Measurements from ENCODE around the gene RPAP3. TPM values are rescaled to one million over a fixed set of nuclear protein-coding genes. Genes with fewer than 3 reads are reported as not detected.

RPAP3 gene, protein sequence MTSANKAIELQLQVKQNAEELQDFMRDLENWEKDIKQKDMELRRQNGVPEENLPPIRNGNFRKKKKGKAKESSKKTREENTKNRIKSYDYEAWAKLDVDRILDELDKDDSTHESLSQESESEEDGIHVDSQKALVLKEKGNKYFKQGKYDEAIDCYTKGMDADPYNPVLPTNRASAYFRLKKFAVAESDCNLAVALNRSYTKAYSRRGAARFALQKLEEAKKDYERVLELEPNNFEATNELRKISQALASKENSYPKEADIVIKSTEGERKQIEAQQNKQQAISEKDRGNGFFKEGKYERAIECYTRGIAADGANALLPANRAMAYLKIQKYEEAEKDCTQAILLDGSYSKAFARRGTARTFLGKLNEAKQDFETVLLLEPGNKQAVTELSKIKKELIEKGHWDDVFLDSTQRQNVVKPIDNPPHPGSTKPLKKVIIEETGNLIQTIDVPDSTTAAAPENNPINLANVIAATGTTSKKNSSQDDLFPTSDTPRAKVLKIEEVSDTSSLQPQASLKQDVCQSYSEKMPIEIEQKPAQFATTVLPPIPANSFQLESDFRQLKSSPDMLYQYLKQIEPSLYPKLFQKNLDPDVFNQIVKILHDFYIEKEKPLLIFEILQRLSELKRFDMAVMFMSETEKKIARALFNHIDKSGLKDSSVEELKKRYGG
- total RNA-seq (2012; rRNA removed) (10.6 and 20.0 TPM in 2 replicates), polyA plus RNA-seq (2012; rRNA removed) (10.3 and 13.4 TPM in 2 replicates), Bru-seq, nascent RNA (percentile 71 among the genes with signal in this experiment), BruChase-seq, experiment 1, labeled RNA remaining after a 6-hour chase (percentile 63 among the genes with signal in this experiment), BruChase-seq, experiment 2, labeled RNA remaining after a 2-hour chase (percentile 73 among the genes with signal in this experiment)
- polyA plus RNA-seq (2012; cell fraction: cytosol; rRNA removed): 0.77 and 1.2 TPM in 2 replicates
- polyA plus RNA-seq (2012; cell fraction: nucleus; rRNA removed; ENCODE audit: low replicate concordance): 0.29 and 5.5 TPM in 2 replicates
- long read RNA-seq, full-length matches to known transcripts: 26 of 32 reads
- long read RNA-seq, partial matches to known transcripts: 3 of 32 reads
- long read RNA-seq, other reads (novel, unspliced or antisense): 3 of 32 reads

DNA sequence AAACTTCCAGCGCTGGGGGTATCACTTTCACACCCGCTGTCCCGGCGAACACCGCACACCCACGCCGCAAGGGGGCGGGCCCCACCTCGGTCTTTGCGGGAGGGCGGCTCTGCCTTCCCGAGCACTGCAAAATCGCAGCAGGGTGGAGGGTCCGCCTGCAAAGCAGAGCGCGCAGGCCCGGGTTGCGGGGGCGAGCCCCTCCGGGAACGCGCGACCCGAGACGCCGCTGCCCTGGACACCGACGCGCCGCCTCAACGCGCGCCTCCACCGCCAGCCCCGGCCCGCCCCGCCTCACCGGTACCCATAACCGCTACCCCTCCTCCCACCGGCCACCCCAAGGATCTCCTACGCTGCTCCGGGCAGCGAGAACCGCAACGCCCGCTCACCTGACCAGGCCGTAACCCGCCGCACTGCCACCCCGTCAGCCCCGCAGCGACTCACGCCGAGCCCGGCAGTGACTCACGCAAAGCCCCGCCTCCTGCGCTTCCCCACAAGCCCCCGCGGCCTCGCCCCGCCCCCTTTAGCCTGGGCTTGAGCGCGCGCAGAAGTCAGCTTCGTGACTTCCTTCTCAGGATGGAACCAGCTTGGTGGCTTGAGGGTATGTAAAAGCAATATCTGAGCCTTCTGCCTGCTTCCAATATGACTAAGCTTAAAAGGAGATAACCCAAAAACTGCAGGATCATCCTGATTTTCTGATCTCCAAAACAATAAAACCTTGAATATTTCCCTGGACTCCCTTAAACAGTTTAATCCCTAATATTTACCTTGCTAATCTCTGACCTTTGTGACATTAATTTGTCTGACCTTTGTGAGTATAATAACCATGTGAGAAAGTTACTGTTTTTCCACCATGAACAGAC lies at the start of gene RPAP3:
RPAP3 (minus strand) TSS at position 465 of the 860 bp plus-strand sequence. CDS start 3,190 bp downstream, outside the sequence.
- 3% methylated on average over 27 of the region's 66 CpGs; no CpG with 5 or more reads in 1 of the 2 experiments for WGBS, 2 experiments (ENCODE audit: extremely low coverage in 2 of 2, insufficient read length in 1 of 2)
- Histone ChIP-seq H3K9me1 (ENCODE audit: insufficient read depth, low read length) (peaks cover 9% of the 10 kb centered on the region; the same call in 1 of the 2 replicates), H3K23ac (ENCODE audit: low read depth, low read length) (peak within 1 kb of the TSS; percentile 97), H4K5ac (ENCODE audit: low read depth, low read length) (peak within 1 kb of the TSS; percentile 85; the same call in 1 of the 2 replicates), H3K27me3 (ENCODE audit: control insufficient read depth, insufficient read depth, low read length) (no peaks in the 10 kb centered on the region), H3K14ac (replicated peaks; ENCODE audit: low read depth, low read length) (peak within 1 kb of the TSS; percentile 91), H3K79me1 (ENCODE audit: low read depth in 1 of 2, low read length in 2 of 2) (peaks cover 16 to 39% of the 10 kb centered on the region in 2 experiments), H3K56ac (ENCODE audit: extremely low read depth, insufficient read depth, low read length) (peak within 1 kb of the TSS; percentile 85), H3K4me1 (ENCODE audit: control insufficient read depth, insufficient read depth, low read length) (no peaks in the 10 kb centered on the region; the same call in 1 of the 2 replicates), H4K8ac (ENCODE audit: low read depth in 2 of 2, low read length in 2 of 2) (peak within 1 kb of the TSS; percentile 56 to 81), H3K9me3 (ENCODE audit: control insufficient read depth, insufficient read depth, low read length) (no peaks in the 10 kb centered on the region), H2BK20ac (ENCODE audit: low read depth, low read length) (no peak within 1 kb of the TSS), H3K4ac (ENCODE audit: low read depth, low read length) (peak within 1 kb of the TSS; percentile 75), H2AK5ac (ENCODE audit: low read depth, low read length) (0 out of 2 replicates have a peak within 1 kb of the TSS, but pooled peaks have one; percentile 31), H3K4me2 (ENCODE audit: low read depth, low read length) (peak within 1 kb of the TSS; percentile 98), H2BK5ac (ENCODE audit: low read depth, low read length, poor library complexity, severe bottlenecking) (peak within 1 kb of the TSS; percentile 84), H3K18ac (ENCODE audit: low read depth, low read length) (peak within 1 kb of the TSS; percentile 64; the same call in 1 of the 2 replicates), H4K20me1 (ENCODE audit: insufficient read depth, low read length) (peaks cover 4% of the 10 kb centered on the region; the same call in 1 of the 2 replicates), H3K4me3 (ENCODE audit: insufficient read depth, low read depth, low read length) (peak within 1 kb of the TSS; percentile 74), H2AK9ac (replicated peaks; ENCODE audit: low read depth, low read length, poor library complexity) (peak within 1 kb of the TSS; percentile 33), H3K36me3 (ENCODE audit: control insufficient read depth, insufficient read depth, low read length) (no peaks in the 10 kb centered on the region), H3K9ac (ENCODE audit: low read depth, low read length) (peak within 1 kb of the TSS; percentile 64), H2BK120ac (ENCODE audit: low read depth, low read length) (no peak within 1 kb of the TSS), H2BK15ac (ENCODE audit: low read depth, low read length) (no peak within 1 kb of the TSS), H2AFZ (replicated peaks; ENCODE audit: low read length, poor library complexity) (peak within 1 kb of the TSS; percentile 95), H3K27ac (ENCODE audit: insufficient read depth, low read length) (peak within 1 kb of the TSS; percentile 71), H4K91ac (ENCODE audit: insufficient read depth, low read depth, low read length) (no peak within 1 kb of the TSS)
- BruUV-seq (replicated peaks): no TSS peak
- dilution Hi-C loops (cut with HindIII; ENCODE audit: low sequenced_read_pairs, unreplicated experiment) (no loop called here), intact Hi-C loops (cut with micrococcal nuclease) (no loop called here), in situ Hi-C loops (cut with MboI; ENCODE audit: low sequenced_read_pairs) (no loop called here)
- DNase-seq (peak; percentile 91), ATAC-seq (ENCODE audit: low read depth) (peak; percentile 99)
- POLR2A ChIA-PET (ENCODE audit: unreplicated experiment): interaction anchor here (0.6 kb wide), 1 partner anchor 79 kb away, joined by 4 read pairs; no protein-coding TSS in a partner anchor
- CTCF ChIA-PET: interaction anchor here (0.7 to 1.8 kb wide), 3 partner anchors 10 to 132 kb away, joined by 3 to 7 read pairs (median 4); no protein-coding TSS in a partner anchor
- TF ChIP-seq MAFK (IDR thresholded peaks at IDR 0.05; ENCODE audit: low read depth, low read length): no peak
- no peak for TF ChIP-seq CHD1 (IDR thresholded peaks at IDR 0.05; ENCODE audit: low read depth, low read length)
- TF ChIP-seq BHLHE40 (IDR thresholded peaks at IDR 0.05; ENCODE audit: low read depth, low read length): peak; percentile 76
- no peak for TF ChIP-seq ELK1 (IDR thresholded peaks at IDR 0.05; ENCODE audit: borderline replicate concordance, low read depth, low read length)
- TF ChIP-seq, protein P1, sequence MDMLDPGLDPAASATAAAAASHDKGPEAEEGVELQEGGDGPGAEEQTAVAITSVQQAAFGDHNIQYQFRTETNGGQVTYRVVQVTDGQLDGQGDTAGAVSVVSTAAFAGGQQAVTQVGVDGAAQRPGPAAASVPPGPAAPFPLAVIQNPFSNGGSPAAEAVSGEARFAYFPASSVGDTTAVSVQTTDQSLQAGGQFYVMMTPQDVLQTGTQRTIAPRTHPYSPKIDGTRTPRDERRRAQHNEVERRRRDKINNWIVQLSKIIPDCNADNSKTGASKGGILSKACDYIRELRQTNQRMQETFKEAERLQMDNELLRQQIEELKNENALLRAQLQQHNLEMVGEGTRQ (IDR thresholded peaks at IDR 0.05; ENCODE audit: low read depth, low read length): peak; percentile 20; the same call in 1 of the 2 replicates
- peak; percentile 80; the same call in 1 of the 2 replicates for TF ChIP-seq MAZ (IDR thresholded peaks at IDR 0.05; ENCODE audit: borderline replicate concordance, low read depth, low read length)
- TF ChIP-seq RAD21 (IDR thresholded peaks at IDR 0.05; ENCODE audit: low read length): no peak
- TF ChIP-seq NFE2L2 (IDR thresholded peaks at IDR 0.05; ENCODE audit: low read depth, low read length): 0 out of 2 replicates have a peak, but pooled peaks have one; percentile 37
- TF ChIP-seq MXI1 (IDR thresholded peaks at IDR 0.05; ENCODE audit: borderline replicate concordance, low read depth, low read length): peak; percentile 28; the same call in 1 of the 2 replicates
